HK-2 (cell line): ENCODE data around the gene MYEOV.

Source experiments
- DNase-seq: peaks from one replicate; pipeline ENCODE4 v3.0.0-alpha.2; 2018; ENCODE audit not compliant: unreplicated experiment

MYEOV gene

DNA sequence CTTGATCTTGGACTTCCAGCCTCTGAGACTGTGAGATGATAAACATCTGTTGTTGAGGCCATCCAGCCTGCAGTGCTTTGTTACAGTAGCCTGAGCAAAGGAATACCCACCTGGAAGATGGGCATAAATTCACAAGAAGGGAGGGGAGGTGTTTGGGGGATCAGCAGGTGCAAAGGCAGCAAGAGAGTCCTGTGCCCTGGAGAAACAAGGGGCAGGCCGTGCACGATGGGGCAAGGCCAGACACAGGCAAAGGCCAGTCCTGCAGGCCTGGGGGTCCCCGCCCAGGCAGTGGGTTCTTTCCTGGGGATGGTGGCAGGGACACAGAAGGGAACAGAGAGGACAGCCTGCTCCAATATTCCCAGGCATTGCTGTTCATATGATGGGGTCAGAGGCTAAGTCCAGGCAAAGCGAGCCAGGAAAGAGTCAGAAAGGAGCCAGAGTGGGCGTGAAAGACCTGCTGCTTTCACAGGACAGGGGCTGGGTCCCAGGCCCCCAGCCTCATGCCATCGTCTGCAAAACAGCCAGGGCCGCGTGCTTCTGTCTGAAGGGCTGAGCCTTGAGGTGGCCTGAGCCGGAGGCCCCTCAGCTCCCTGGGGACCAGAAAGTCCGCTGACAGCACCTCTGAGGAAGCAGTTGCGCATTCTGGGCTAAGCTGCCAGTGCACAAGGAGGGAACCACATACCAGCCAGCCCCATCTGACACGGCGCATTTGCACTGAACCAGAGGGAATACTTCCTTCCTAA lies 48.8 kb downstream of the MYEOV start:
- no peak for DNase-seq

- DNase-seq = no peak
Observed at GRCh38 chr11:69343401-69344321, 49.7 kb downstream of the MYEOV start.

GRCh38 chr11:69344570-69345145 lies 50.7 kb downstream of the MYEOV start:
- DNase-seq = no peak
